Activated CD4-positive, alpha-beta memory T cell treated with anti-CD3 and anti-CD28 coated beads, Interleukin-2, amount 10 ng/mL, durations not matched to agents 7 days and 5 days (primary cell): Measurements from ENCODE around the gene RAD52. TPM values are rescaled to one million over a fixed set of nuclear protein-coding genes. Genes with fewer than 3 reads are reported as not detected.
A peak's percentile ranks its signal among the peaks of the same experiment; 100 is the strongest.

Experiments used
- CTCF ChIA-PET: fragments of 350-600 bp; sonication (Branson Sonifier 250); formaldehyde crosslinking; loops from one replicate; lab custom pipeline; 2021; ENCODE audit warnings: antibody characterized with exemption, inconsistent platforms; lab: Charles Lee
- POLR2A ChIA-PET: fragments of 350-600 bp; sonication (Branson Sonifier 250); formaldehyde crosslinking; loops from one replicate; lab custom pipeline; 2021; ENCODE audit warnings: antibody characterized with exemption; lab: Charles Lee
- DNase-seq: peaks from one replicate; pipeline ENCODE4 v3.0.0-alpha.2; 2020
- H3K27ac Mint-ChIP-seq: one replicate; pipeline ENCODE4 v1.8.0; 2021; ENCODE audit warnings: mild to moderate bottlenecking, mixed read lengths
- H3K27me3 Mint-ChIP-seq: one replicate; pipeline ENCODE4 v1.8.0; 2021; ENCODE audit warnings: mixed read lengths
- H3K36me3 Mint-ChIP-seq: one replicate; pipeline ENCODE4 v1.8.0; 2021; ENCODE audit warnings: low read depth, mixed read lengths
- H3K4me1 Mint-ChIP-seq: one replicate; pipeline ENCODE4 v1.8.0; 2021; ENCODE audit warnings: mixed read lengths
- H3K4me3 Mint-ChIP-seq: one replicate; pipeline ENCODE4 v1.8.0; 2021; ENCODE audit warnings: mild to moderate bottlenecking, mixed read lengths
- H3K9me3 Mint-ChIP-seq: one replicate; pipeline ENCODE4 v1.8.0; 2021; ENCODE audit warnings: mixed read lengths
- total RNA-seq, 2 experiments: library from RNA; stranded (reverse); gene quantifications; one replicate each; pipeline ENCODE4 v1.2.3, GENCODE V29; 2021

Gene RAD52
- total RNA-seq, 2 experiments from 2014 or later: 14.5 to 14.9 TPM

GRCh38 chr12:926641-927040, 22.9 kb downstream of the RAD52 start:
- Mint-ChIP-seq H3K36me3 (peaks cover 53% of the 10 kb centered on the region), H3K27ac (no peak overlapping the region), H3K4me3 (no peak overlapping the region), H3K4me1 (no peaks in the 10 kb centered on the region), H3K9me3 (no peaks in the 10 kb centered on the region), H3K27me3 (no peaks in the 10 kb centered on the region)
- ChIA-PET CTCF (no interaction called here), POLR2A (no interaction called here)
- no peak for DNase-seq

- H3K36me3 Mint-ChIP-seq: peaks cover 52% of the 10 kb centered on the region
- ChIA-PET POLR2A (no interaction called here), CTCF (interaction anchor here (0.6 kb wide), 1 partner anchor 48 kb away, joined by 3 read pairs; no protein-coding TSS in a partner anchor)
- H3K9me3 Mint-ChIP-seq: no peaks in the 10 kb centered on the region
- no peak for DNase-seq
- no peak overlapping the region for H3K27ac Mint-ChIP-seq
- no peaks in the 10 kb centered on the region for H3K27me3 Mint-ChIP-seq
- no peaks in the 10 kb centered on the region for H3K4me1 Mint-ChIP-seq
- H3K4me3 Mint-ChIP-seq: no peak overlapping the region
Measured at GRCh38 chr12:922285-922684, 27.2 kb downstream of the RAD52 start.

GRCh38 chr12:920676-921075, 28.8 kb downstream of the RAD52 start:
- POLR2A ChIA-PET: no interaction called here
- H3K9me3 Mint-ChIP-seq: no peaks in the 10 kb centered on the region
- CTCF ChIA-PET: interaction anchor here (0.6 to 0.8 kb wide), 2 partner anchors 29 to 311 kb away, joined by 3 to 4 read pairs; partner anchors contain the start of gene RAD52
- no peak for DNase-seq
- no peak overlapping the region for H3K4me3 Mint-ChIP-seq
- no peaks in the 10 kb centered on the region for H3K27me3 Mint-ChIP-seq
- H3K4me1 Mint-ChIP-seq: peaks cover 7% of the 10 kb centered on the region
- H3K36me3 Mint-ChIP-seq: peaks cover 50% of the 10 kb centered on the region
- no peak overlapping the region for H3K27ac Mint-ChIP-seq

- POLR2A ChIA-PET: no interaction called here
- Mint-ChIP-seq H3K27me3 (no peaks in the 10 kb centered on the region), H3K4me1 (peaks cover 22% of the 10 kb centered on the region), H3K36me3 (peaks cover 64% of the 10 kb centered on the region), H3K4me3 (no peak overlapping the region), H3K27ac (no peak overlapping the region), H3K9me3 (no peaks in the 10 kb centered on the region)
- CTCF ChIA-PET: no interaction called here
- no peak for DNase-seq
Measured at GRCh38 chr12:916712-917445, 32.6 kb downstream of the RAD52 start.

- Mint-ChIP-seq H3K36me3 (peaks cover 70% of the 10 kb centered on the region), H3K9me3 (no peaks in the 10 kb centered on the region), H3K4me3 (no peak overlapping the region), H3K27ac (peak overlapping the region; percentile 66), H3K27me3 (no peaks in the 10 kb centered on the region), H3K4me1 (peaks cover 22% of the 10 kb centered on the region)
- DNase-seq: no peak
- ChIA-PET CTCF (no interaction called here), POLR2A (no interaction called here)
Measured at GRCh38 chr12:916240-916639, 33.3 kb downstream of the RAD52 start.

- Mint-ChIP-seq H3K27me3 (no peaks in the 10 kb centered on the region), H3K9me3 (no peaks in the 10 kb centered on the region), H3K27ac (peak overlapping the region; percentile 62), H3K36me3 (peaks cover 70% of the 10 kb centered on the region), H3K4me3 (no peak overlapping the region), H3K4me1 (peaks cover 22% of the 10 kb centered on the region)
- ChIA-PET POLR2A (interaction anchor here (1.0 kb wide), 1 partner anchor 345 kb away, joined by 3 read pairs; no protein-coding TSS in a partner anchor), CTCF (interaction anchor here (0.5 to 1.5 kb wide), 4 partner anchors 8 to 179 kb away, joined by 3 to 5 read pairs (median 4); partner anchors contain the start of gene RAD52)
- DNase-seq: no peak
Measured at GRCh38 chr12:915090-915489, 34.4 kb downstream of the RAD52 start.

- no peaks in the 10 kb centered on the region for H3K9me3 Mint-ChIP-seq
Measured at GRCh38 chr12:913919-914698, 35.4 kb downstream of the RAD52 start.

GRCh38 chr12:912466-913235, 36.8 kb downstream of the RAD52 start:
- ChIA-PET CTCF (no interaction called here), POLR2A (interaction anchor here (0.6 kb wide), 1 partner anchor 169 kb away, joined by 3 read pairs; no protein-coding TSS in a partner anchor)
- no peak for DNase-seq
- Mint-ChIP-seq H3K4me3 (no peak overlapping the region), H3K27ac (no peak overlapping the region), H3K4me1 (peaks cover 22% of the 10 kb centered on the region), H3K27me3 (no peaks in the 10 kb centered on the region), H3K9me3 (no peaks in the 10 kb centered on the region), H3K36me3 (peaks cover 74% of the 10 kb centered on the region)

More at GRCh38 chr12:913919-914698, 35.4 kb downstream of the RAD52 start:
- ChIA-PET POLR2A (interaction anchor here (0.6 kb wide), 1 partner anchor 154 kb away, joined by 4 read pairs; no protein-coding TSS in a partner anchor), CTCF (interaction anchor here (0.5 to 1.5 kb wide), 3 partner anchors 9 to 179 kb away, joined by 3 to 5 read pairs (median 3); no protein-coding TSS in a partner anchor)
- peaks cover 75% of the 10 kb centered on the region for H3K36me3 Mint-ChIP-seq
- H3K27me3 Mint-ChIP-seq: no peaks in the 10 kb centered on the region
- H3K4me1 Mint-ChIP-seq: peaks cover 22% of the 10 kb centered on the region
- H3K27ac Mint-ChIP-seq: no peak overlapping the region
- no peak overlapping the region for H3K4me3 Mint-ChIP-seq
- no peak for DNase-seq

GRCh38 chr12:911191-911826, 38.2 kb downstream of the RAD52 start:
- Mint-ChIP-seq H3K36me3 (peaks cover 74% of the 10 kb centered on the region), H3K27me3 (no peaks in the 10 kb centered on the region), H3K27ac (no peak overlapping the region), H3K4me1 (peaks cover 20% of the 10 kb centered on the region), H3K4me3 (no peak overlapping the region), H3K9me3 (no peaks in the 10 kb centered on the region)
- POLR2A ChIA-PET: no interaction called here
- CTCF ChIA-PET: no interaction called here
- DNase-seq: no peak

- Mint-ChIP-seq H3K27me3 (no peaks in the 10 kb centered on the region), H3K4me3 (no peak overlapping the region), H3K27ac (no peak overlapping the region), H3K36me3 (peaks cover 81% of the 10 kb centered on the region), H3K9me3 (no peaks in the 10 kb centered on the region), H3K4me1 (peaks cover 26% of the 10 kb centered on the region)
- ChIA-PET POLR2A (no interaction called here), CTCF (no interaction called here)
- DNase-seq: no peak
Measured at GRCh38 chr12:910416-910815, 39.1 kb downstream of the RAD52 start.

- Mint-ChIP-seq H3K36me3 (peaks cover 80% of the 10 kb centered on the region), H3K4me1 (peaks cover 25% of the 10 kb centered on the region), H3K27ac (no peak overlapping the region), H3K27me3 (no peaks in the 10 kb centered on the region), H3K4me3 (no peak overlapping the region), H3K9me3 (no peaks in the 10 kb centered on the region)
- POLR2A ChIA-PET: interaction anchor here (1.4 kb wide), 1 partner anchor 40 kb away, joined by 3 read pairs; the partner anchor contains the start of gene RAD52
- DNase-seq: no peak
- CTCF ChIA-PET: no interaction called here
Measured at GRCh38 chr12:909861-910260, 39.6 kb downstream of the RAD52 start.
